GM19324 (cell line): Measurements from ENCODE around the gene SKP2.
"Not testable (repeated sequence)": the region's sequence is repeated elsewhere in the genome, so short reads cannot be mapped to it uniquely, and the experiment has no call there.

Source experiments
- ATAC-seq: cut with Tn5 transposase; IDR thresholded peaks from one replicate; pipeline ENCODE4 v1.9.1; 2021; ENCODE audit warnings: mild to moderate bottlenecking, moderate library complexity; ENCODE audit not compliant: unreplicated experiment, low FRiP score

The SKP2 gene

GRCh38 chr5:36156121-36156601, 4.2 kb downstream of the SKP2 start:
- no peak for ATAC-seq

GRCh38 chr5:36156619-36157018, 4.7 kb downstream of the SKP2 start:
- no peak for ATAC-seq

GRCh38 chr5:36158144-36158543, 6.2 kb downstream of the SKP2 start:
- ATAC-seq = no peak

- no peak for ATAC-seq
These were observed 8.7 kb downstream of the SKP2 start for GRCh38 chr5:36160617-36161016.

DNA sequence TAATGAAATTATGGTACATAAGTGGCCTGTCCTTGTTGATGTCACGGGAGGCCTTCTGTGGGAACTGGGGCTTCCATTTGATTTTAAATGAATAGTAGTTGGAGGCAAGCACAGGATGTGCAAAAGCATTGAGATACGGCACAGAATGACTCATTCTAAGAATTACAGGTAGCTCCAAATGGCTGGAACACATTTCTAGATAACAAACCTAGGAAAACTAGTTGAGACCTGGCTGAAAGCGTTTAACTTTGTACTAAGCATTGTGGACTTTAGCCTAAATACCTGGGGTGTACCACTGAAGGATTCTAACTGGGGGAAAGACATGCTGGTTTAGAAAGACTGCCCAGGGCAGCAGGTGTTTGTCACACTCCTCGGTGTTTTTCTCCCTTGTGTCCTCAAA, 9.4 kb downstream of the SKP2 start:
- ATAC-seq = no peak

DNA sequence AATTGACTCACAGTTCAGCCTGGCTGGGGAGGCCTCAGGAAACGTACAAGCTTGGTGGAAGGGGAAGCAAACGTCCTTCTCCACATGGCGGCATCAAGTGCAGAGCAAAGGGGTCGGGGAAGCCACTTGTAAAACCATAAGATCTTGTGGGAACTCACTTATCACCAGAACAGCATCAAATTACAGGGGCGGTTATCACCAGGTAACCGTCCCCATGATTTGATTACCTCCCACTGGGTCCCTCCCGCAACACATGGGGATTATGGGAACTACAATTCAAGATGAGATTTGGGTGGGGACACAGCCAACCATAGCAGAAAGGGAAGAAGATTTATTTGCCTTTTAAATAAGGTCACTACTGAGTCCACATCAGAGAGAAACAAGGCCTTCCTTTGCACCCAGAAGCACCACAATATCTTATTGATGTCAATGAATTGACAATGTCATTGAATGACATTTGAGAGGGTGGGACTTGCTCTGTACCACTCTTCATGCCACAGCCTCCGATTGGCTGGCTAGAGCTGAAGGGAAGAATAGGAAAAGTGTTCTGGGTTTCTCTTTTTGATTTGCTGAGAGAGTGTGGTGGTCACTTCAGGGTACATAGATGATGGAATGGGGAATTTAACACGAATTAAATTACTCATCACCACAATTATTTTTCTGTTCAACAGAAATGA, 11.0 kb downstream of the SKP2 start:
- ATAC-seq = no peak

DNA sequence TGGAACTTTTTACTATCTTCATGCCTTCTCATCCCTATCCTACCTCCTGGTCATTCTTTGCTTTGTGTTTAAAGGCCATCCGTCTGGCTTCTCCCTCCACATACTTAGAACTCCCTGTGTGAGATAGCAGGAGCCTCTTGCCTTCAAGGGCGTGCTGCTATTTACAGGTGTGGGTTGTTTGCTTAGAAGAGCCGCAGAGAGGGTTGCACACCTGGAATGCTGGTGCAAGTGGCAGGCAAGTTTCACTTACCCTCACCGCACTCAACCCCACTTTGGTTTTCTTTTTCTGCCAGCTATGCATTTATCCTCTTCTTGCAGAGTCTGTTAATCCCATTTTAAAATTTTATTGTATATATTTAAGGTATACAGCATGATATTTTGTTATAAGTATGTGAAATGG, 12.6 kb downstream of the SKP2 start:
- no peak for ATAC-seq

- ATAC-seq = no peak
These were observed 16.8 kb downstream of the SKP2 start for GRCh38 chr5:36168737-36169136.

- ATAC-seq = no peak
These were observed 19.0 kb downstream of the SKP2 start for GRCh38 chr5:36170832-36171424.

GRCh38 chr5:36172599-36172998, 20.7 kb downstream of the SKP2 start:
- no peak for ATAC-seq

DNA sequence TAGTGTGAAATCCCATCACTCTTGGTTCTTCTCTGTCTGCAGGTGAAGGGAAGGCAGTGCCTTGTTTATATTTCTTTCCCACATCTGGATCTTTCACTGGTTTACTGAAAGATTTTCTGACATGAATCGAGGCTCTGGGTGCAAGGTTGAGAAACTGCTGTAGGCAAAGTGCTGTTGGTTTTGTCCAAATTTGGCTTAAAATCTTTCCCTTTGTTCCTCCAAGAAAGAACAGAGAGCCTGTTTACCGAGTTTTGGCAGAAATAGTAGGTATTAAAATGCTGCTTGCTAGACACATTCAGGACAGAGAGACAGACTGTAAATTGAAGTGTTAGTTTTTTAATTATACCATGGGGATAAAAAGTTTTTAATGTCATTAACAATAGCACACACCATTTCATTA, 21.5 kb downstream of the SKP2 start:
- ATAC-seq = no peak

GRCh38 chr5:36174119-36174518, 22.2 kb downstream of the SKP2 start:
- no peak for ATAC-seq

DNA sequence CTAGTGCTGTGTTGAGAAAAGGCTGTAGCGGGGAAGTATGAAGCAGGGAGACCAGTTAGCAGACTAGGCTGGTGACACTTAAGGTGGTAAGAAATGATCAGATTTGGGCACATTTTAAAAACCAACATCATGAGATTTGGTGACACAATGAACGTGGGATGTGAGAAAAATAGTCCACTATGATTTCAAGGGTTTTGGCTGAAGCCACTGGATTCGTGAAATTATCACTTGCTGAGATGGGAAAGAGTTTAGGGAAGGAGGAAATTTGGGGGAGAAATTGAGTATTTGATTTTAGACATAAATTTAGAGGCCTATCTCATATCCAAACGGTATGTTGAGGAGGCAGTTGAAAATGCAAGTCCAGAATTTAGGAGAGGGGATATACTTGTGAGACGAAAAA, 23.1 kb downstream of the SKP2 start:
- no peak for ATAC-seq

DNA sequence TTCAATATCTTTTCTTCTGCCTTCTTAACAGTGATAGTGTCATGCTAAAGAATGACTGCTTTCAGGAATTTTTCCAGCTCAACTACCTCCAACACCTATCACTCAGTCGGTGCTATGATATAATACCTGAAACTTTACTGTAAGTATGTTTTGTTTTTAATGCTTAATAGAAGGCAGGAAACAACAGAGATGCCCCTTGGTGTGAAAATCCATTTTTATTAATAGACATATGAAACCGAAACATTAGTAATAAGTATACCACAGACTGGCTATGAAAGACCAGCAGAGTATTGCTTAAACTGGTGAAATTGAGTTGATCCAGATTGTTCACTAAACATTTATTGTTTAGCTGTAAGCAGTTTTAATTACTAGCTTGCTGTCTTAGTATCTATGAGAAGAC, 25.2 kb downstream of the SKP2 start:
- peak; percentile 88 for ATAC-seq

DNA sequence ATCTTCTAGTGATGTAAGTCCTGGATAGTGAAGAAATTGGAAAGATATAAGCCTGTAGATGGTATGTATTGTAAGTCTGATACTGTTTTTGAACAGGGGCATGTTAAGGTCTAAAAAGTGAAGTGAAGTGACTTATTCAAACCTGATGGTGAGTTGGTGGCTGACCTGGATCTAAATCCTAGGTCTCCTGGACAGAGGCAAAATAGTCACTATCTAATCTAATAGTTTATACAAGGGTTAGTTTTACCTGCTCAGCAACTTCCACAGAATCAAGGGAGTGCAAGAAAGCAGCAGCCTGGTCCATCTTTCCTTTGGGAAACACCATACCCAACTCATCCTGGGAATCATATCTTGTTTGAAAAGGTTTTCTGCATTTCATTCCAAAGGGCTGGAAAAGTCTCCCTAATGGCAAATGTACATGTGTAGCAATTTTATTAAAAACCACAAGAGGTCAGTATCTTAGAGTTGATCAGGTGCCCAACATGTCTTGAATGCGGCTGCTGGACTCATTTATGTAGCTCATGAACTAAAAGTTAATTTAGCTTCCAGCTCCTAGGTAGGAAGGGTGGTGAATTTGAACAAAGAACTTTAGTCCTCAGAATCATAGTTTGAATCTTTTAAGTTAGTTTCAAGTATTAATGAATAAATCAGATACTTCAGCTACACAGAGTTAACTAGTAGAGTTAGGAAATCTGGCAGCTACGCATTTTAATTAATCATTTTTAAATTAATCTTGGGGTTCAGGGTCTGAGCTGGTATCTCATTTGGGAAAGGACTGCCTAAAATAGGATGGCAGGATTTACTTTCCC, 26.0 kb downstream of the SKP2 start:
- no peak for ATAC-seq

DNA sequence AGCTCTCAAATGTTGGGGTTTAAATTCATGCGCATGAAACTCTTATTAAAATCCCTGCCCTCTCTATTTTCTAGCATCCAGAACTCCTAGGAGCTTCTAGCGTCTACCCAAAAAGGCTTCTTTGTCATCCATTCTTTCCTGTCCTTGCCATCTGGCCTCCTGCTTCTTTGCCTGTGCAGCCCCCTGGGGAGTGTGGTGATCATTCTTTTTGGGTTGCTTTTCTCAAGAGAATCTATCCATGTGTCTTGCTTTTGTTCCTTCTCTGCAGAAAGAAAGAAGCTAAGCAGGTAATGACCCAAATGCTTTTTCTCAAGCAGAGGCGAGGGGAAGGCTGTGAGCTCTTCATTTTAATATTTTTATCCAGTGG, 26.6 kb downstream of the SKP2 start:
- no peak for ATAC-seq

DNA sequence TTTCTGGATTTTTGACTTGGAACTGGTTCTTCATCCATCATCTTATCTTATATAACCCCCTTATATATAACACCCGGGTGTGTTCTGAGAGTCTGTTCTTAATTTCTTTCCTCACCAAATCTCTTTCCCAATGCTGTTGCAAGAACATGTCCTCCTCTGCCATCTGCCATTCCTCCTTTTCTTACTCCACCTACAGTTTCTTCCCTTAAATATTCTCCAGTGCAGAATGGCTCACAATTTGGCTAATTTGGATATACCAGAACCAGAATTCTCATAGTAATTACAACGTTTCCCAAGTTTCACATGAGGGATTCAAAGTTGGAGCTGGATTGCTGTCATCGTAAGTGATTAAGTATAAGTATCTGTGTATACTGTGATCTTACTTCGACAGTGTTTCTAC, 28.0 kb downstream of the SKP2 start:
- ATAC-seq = no peak

- ATAC-seq = no peak
These were observed 28.8 kb downstream of the SKP2 start for GRCh38 chr5:36180556-36181350.

DNA sequence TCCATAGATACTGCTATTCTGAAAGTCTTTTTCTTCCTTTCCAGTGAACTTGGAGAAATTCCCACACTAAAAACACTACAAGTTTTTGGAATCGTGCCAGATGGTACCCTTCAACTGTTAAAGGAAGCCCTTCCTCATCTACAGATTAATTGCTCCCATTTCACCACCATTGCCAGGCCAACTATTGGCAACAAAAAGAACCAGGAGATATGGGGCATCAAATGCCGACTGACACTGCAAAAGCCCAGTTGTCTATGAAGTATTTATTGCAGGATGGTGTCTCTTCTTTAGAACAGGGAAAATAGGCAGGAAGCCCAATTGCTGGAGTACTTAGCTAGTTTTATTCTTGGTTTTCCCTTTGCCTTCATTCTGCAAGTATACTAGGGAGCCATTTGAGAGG, 29.9 kb downstream of the SKP2 start:
- no peak for ATAC-seq

- ATAC-seq = not testable (repeated sequence)
These were observed 32.5 kb downstream of the SKP2 start for GRCh38 chr5:36184408-36184807.

- ATAC-seq = no peak
These were observed 41.8 kb downstream of the SKP2 start for GRCh38 chr5:36193746-36194145.
